ENCODE results near the gene CA10.

DNA sequence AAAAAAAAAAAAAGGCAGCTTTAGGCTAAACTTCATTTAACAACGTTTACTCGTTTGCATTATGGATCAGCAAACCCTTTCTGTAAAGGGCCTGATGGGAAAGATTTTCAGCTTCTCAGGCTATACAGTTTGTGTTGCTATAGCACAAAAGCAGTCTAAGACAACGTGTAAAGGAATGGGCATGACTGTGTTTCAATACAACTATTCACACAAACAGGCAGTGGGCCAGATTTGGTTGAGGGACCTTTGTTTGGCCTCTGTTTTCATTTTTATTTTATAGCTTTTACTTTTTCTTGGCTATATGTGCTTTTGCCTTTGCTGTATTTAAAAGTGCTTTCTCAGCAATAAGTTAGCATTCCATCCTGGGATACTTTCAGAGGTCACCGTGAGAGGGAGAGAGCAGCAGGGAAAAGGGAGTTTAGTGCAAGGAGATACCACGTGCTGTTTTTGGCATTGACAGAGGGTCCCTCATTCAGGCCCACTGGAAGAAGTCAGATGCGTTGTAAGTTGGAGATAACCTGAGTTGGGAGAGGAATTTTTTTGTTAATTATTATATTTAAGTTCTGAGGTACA is 562.6 kb downstream of the CA10 start:
- TF ChIP-seq, protein P1, sequence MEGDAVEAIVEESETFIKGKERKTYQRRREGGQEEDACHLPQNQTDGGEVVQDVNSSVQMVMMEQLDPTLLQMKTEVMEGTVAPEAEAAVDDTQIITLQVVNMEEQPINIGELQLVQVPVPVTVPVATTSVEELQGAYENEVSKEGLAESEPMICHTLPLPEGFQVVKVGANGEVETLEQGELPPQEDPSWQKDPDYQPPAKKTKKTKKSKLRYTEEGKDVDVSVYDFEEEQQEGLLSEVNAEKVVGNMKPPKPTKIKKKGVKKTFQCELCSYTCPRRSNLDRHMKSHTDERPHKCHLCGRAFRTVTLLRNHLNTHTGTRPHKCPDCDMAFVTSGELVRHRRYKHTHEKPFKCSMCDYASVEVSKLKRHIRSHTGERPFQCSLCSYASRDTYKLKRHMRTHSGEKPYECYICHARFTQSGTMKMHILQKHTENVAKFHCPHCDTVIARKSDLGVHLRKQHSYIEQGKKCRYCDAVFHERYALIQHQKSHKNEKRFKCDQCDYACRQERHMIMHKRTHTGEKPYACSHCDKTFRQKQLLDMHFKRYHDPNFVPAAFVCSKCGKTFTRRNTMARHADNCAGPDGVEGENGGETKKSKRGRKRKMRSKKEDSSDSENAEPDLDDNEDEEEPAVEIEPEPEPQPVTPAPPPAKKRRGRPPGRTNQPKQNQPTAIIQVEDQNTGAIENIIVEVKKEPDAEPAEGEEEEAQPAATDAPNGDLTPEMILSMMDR (conservative IDR thresholded peaks at IDR 0.05; ENCODE audit: low read depth, low read length), result no peak
- TF ChIP-seq, protein P2, sequence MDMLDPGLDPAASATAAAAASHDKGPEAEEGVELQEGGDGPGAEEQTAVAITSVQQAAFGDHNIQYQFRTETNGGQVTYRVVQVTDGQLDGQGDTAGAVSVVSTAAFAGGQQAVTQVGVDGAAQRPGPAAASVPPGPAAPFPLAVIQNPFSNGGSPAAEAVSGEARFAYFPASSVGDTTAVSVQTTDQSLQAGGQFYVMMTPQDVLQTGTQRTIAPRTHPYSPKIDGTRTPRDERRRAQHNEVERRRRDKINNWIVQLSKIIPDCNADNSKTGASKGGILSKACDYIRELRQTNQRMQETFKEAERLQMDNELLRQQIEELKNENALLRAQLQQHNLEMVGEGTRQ (IDR thresholded peaks at IDR 0.05; ENCODE audit: low read depth, low read length), result no peak
- TF ChIP-seq POLR2A (IDR thresholded peaks at IDR 0.05; ENCODE audit: low read depth, low read length) (no peak), RFX5 (IDR thresholded peaks at IDR 0.05; ENCODE audit: low read depth, low read length) (no peak), CHD1 (IDR thresholded peaks at IDR 0.05; ENCODE audit: low read depth, low read length) (no peak), MXI1 (IDR thresholded peaks at IDR 0.05; ENCODE audit: borderline replicate concordance, low read depth, low read length) (no peak), SMC3 (IDR thresholded peaks at IDR 0.05; ENCODE audit: low read depth, low read length) (no peak), FOS (IDR thresholded peaks at IDR 0.05; ENCODE audit: low read depth, low read length) (no peak), MAFK (IDR thresholded peaks at IDR 0.05; ENCODE audit: low read depth, low read length) (peak; percentile 73), CEBPB (IDR thresholded peaks at IDR 0.05; ENCODE audit: low read depth, low read length) (no peak), RCOR1 (IDR thresholded peaks at IDR 0.05; ENCODE audit: insufficient replicate concordance, low read length) (no peak)
